ENCODE data around the gene ARV1.

Gene ARV1

GRCh38 chr1:230939806-230940489, 38.9 kb upstream of the ARV1 start:
- TF ChIP-seq POLR2A (IDR thresholded peaks at IDR 0.05; ENCODE audit: extremely low read depth, insufficient read length) (no peak), CTCF (IDR thresholded peaks at IDR 0.05; ENCODE audit: low read depth, low read length) (no peak), MAX (IDR thresholded peaks at IDR 0.05; ENCODE audit: low read depth, low read length) (no peak), MYC (IDR thresholded peaks at IDR 0.05; ENCODE audit: low read depth, low read length) (no peak)
- DNase-seq (ENCODE audit: low read depth), result no peak
- no peak overlapping the region for H3K4me3 ChIP-seq (ENCODE audit: low read depth, low read length)

- no peak for DNase-seq (ENCODE audit: low read depth)
- no peak for TF ChIP-seq POLR2A (IDR thresholded peaks at IDR 0.05; ENCODE audit: extremely low read depth, insufficient read length)
- no peak for TF ChIP-seq MYC (IDR thresholded peaks at IDR 0.05; ENCODE audit: low read depth, low read length)
- no peak for TF ChIP-seq MAX (IDR thresholded peaks at IDR 0.05; ENCODE audit: low read depth, low read length)
- no peak for TF ChIP-seq CTCF (IDR thresholded peaks at IDR 0.05; ENCODE audit: low read depth, low read length)
- H3K4me3 ChIP-seq (ENCODE audit: low read depth, low read length), result no peak overlapping the region
Observed at GRCh38 chr1:230940848-230941247, 38.0 kb upstream of the ARV1 start.

GRCh38 chr1:230943048-230943593, 35.8 kb upstream of the ARV1 start:
- no peak for TF ChIP-seq MAX (IDR thresholded peaks at IDR 0.05; ENCODE audit: low read depth, low read length)
- TF ChIP-seq MYC (IDR thresholded peaks at IDR 0.05; ENCODE audit: low read depth, low read length), result no peak
- TF ChIP-seq CTCF (IDR thresholded peaks at IDR 0.05; ENCODE audit: low read depth, low read length), result no peak
- TF ChIP-seq POLR2A (IDR thresholded peaks at IDR 0.05; ENCODE audit: extremely low read depth, insufficient read length), result no peak
- H3K4me3 ChIP-seq (ENCODE audit: low read depth, low read length), result no peak overlapping the region

GRCh38 chr1:230948301-230948700, 30.6 kb upstream of the ARV1 start:
- H3K4me3 ChIP-seq (ENCODE audit: low read depth, low read length), result no peak overlapping the region

More at GRCh38 chr1:230943048-230943593, 35.8 kb upstream of the ARV1 start:
- no peak for DNase-seq (ENCODE audit: low read depth)

GRCh38 chr1:230948903-230949302, 30.0 kb upstream of the ARV1 start:
- H3K4me3 ChIP-seq (ENCODE audit: low read depth, low read length), result no peak overlapping the region
- DNase-seq (ENCODE audit: low read depth), result no peak
- TF ChIP-seq MAX (IDR thresholded peaks at IDR 0.05; ENCODE audit: low read depth, low read length) (no peak), MYC (IDR thresholded peaks at IDR 0.05; ENCODE audit: low read depth, low read length) (no peak), POLR2A (IDR thresholded peaks at IDR 0.05; ENCODE audit: extremely low read depth, insufficient read length) (no peak), CTCF (IDR thresholded peaks at IDR 0.05; ENCODE audit: low read depth, low read length) (no peak)

More at GRCh38 chr1:230948301-230948700, 30.6 kb upstream of the ARV1 start:
- TF ChIP-seq MYC (IDR thresholded peaks at IDR 0.05; ENCODE audit: low read depth, low read length) (no peak), MAX (IDR thresholded peaks at IDR 0.05; ENCODE audit: low read depth, low read length) (no peak), POLR2A (IDR thresholded peaks at IDR 0.05; ENCODE audit: extremely low read depth, insufficient read length) (no peak), CTCF (IDR thresholded peaks at IDR 0.05; ENCODE audit: low read depth, low read length) (no peak)
- no peak for DNase-seq (ENCODE audit: low read depth)
